ENCODE measurements around the gene ACVR1B.

DNA sequence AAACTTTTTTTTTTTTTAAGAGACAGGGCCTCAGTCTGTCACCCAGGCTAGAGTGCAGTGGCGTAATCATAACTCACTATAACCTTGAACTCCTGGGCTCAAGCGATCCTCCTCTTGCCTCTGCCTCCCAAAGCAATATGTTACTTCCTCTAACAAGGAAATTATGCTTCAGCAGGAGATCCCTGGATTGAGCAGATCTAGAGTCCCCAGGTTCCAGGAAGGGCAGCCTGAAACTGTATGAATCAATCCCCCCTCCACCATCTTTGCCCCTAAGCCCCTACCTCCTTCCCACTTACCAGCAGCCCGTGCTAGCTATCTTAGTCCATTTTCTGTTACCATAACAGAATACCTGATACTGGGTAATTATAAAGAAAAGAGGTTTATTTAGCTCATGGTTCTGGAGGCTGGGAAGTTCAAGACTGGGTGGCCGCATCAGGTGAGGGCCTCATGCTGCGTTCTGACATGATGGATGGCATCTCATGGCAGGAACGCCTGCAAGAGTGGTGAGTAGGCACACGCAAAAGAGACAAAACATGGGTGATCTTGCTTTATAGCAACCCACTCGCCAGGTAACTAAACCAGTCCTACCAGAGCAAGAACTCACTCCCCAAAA lies 60.2 kb downstream of the ACVR1B start:
- TF ChIP-seq, protein P1, sequence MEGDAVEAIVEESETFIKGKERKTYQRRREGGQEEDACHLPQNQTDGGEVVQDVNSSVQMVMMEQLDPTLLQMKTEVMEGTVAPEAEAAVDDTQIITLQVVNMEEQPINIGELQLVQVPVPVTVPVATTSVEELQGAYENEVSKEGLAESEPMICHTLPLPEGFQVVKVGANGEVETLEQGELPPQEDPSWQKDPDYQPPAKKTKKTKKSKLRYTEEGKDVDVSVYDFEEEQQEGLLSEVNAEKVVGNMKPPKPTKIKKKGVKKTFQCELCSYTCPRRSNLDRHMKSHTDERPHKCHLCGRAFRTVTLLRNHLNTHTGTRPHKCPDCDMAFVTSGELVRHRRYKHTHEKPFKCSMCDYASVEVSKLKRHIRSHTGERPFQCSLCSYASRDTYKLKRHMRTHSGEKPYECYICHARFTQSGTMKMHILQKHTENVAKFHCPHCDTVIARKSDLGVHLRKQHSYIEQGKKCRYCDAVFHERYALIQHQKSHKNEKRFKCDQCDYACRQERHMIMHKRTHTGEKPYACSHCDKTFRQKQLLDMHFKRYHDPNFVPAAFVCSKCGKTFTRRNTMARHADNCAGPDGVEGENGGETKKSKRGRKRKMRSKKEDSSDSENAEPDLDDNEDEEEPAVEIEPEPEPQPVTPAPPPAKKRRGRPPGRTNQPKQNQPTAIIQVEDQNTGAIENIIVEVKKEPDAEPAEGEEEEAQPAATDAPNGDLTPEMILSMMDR (conservative IDR thresholded peaks at IDR 0.05) = no peak
- TF ChIP-seq EZH2 (IDR thresholded peaks at IDR 0.05; ENCODE audit: low read depth) = no peak

Measured in PC-9 (cell line).